Large intestine (tissue), 3 donors: Measurements from ENCODE around the gene UHRF1. TPM values are rescaled to one million over a fixed set of nuclear protein-coding genes. Genes with fewer than 3 reads are reported as not detected.
A peak's percentile ranks its signal among the peaks of the same experiment; 100 is the strongest.

ENCODE experiments used
- DNase-seq, 2 donors: peaks; one replicate each; pipeline versions ENCODE4 v3.0.0 to v3.0.0-alpha.2; 2013
- H3K27ac ChIP-seq: one replicate; pipeline ENCODE4 v1.5.1; 2013; ENCODE audit warnings: low read length
- H3K27me3 ChIP-seq: 2 replicates; pipeline ENCODE4 v1.6.1; 2013; ENCODE audit warnings: low read length; ENCODE audit not compliant: control insufficient read depth, insufficient read depth
- H3K36me3 ChIP-seq: 2 replicates; pipeline ENCODE4 v1.6.1; 2013; ENCODE audit warnings: low read length; ENCODE audit not compliant: control insufficient read depth, insufficient read depth
- H3K4me1 ChIP-seq: one replicate; pipeline ENCODE4 v1.6.1; 2013; ENCODE audit warnings: low read length; ENCODE audit not compliant: control insufficient read depth, insufficient read depth
- H3K4me3 ChIP-seq: one replicate; pipeline ENCODE4 v1.5.1; 2013; ENCODE audit warnings: low read length
- H3K9me3 ChIP-seq: one replicate; pipeline ENCODE4 v1.6.1; 2013; ENCODE audit warnings: mild to moderate bottlenecking, low read depth, low read length, moderate library complexity; ENCODE audit not compliant: control insufficient read depth
- WGBS: methylation state at CpG from one replicate; pipeline ENCODE4 v1.1.5; 2013; ENCODE audit warnings: low lambda C conversion rate; ENCODE audit not compliant: insufficient coverage; 5-methylcytosine and 5-hydroxymethylcytosine counted together
- polyA plus RNA-seq: library from polyadenylated mRNA; unstranded; fragments of 120-200 nt; gene quantifications from one replicate; pipeline ENCODE4 v1.2.1, GENCODE V29; 2013

UHRF1 gene
- polyA plus RNA-seq, 1 donor: 17.7 TPM

GRCh38 chr19:4911786-4912672 lies 2.7 kb downstream of the UHRF1 start:
- peak overlapping the region; percentile 7 for H3K4me3 ChIP-seq
- H3K27ac ChIP-seq: no peak overlapping the region
- H3K9me3 ChIP-seq: no peaks in the 10 kb centered on the region
- 57% methylated on average over 1 of the region's 29 CpGs for WGBS
- no peaks in the 10 kb centered on the region for H3K27me3 ChIP-seq
- peaks cover 27% of the 10 kb centered on the region for H3K4me1 ChIP-seq
- DNase-seq: peak; percentile 26 to 59
- H3K36me3 ChIP-seq: no peaks in the 10 kb centered on the region

GRCh38 chr19:4913996-4914735 lies 4.9 kb downstream of the UHRF1 start:
- H3K27me3 ChIP-seq: no peaks in the 10 kb centered on the region
- no peaks in the 10 kb centered on the region for H3K9me3 ChIP-seq
- no peak for DNase-seq
- no peak overlapping the region for H3K27ac ChIP-seq
- no CpG with 5 or more reads among the region's 24 CpGs for WGBS
- no peak overlapping the region for H3K4me3 ChIP-seq
- H3K4me1 ChIP-seq: peaks cover 19% of the 10 kb centered on the region
- H3K36me3 ChIP-seq: no peaks in the 10 kb centered on the region

- Histone ChIP-seq H3K27ac (no peak overlapping the region), H3K9me3 (no peaks in the 10 kb centered on the region), H3K4me1 (peaks cover 19% of the 10 kb centered on the region), H3K36me3 (no peaks in the 10 kb centered on the region), H3K4me3 (no peak overlapping the region), H3K27me3 (no peaks in the 10 kb centered on the region)
- DNase-seq: peak; percentile 59 to 76
- no CpG with 5 or more reads among the region's 23 CpGs for WGBS
These were observed 5.6 kb downstream of the UHRF1 start for GRCh38 chr19:4914736-4915501.

GRCh38 chr19:4916292-4917082 lies 7.2 kb downstream of the UHRF1 start:
- H3K27ac ChIP-seq: no peak overlapping the region
- no peaks in the 10 kb centered on the region for H3K36me3 ChIP-seq
- H3K9me3 ChIP-seq: no peaks in the 10 kb centered on the region
- DNase-seq: no peak
- 100% methylated on average over 3 of the region's 41 CpGs for WGBS
- H3K4me3 ChIP-seq: no peak overlapping the region
- no peaks in the 10 kb centered on the region for H3K27me3 ChIP-seq
- H3K4me1 ChIP-seq: peaks cover 8% of the 10 kb centered on the region

- no CpG with 5 or more reads among the region's 22 CpGs for WGBS
- Histone ChIP-seq H3K4me1 (no peaks in the 10 kb centered on the region), H3K27me3 (no peaks in the 10 kb centered on the region), H3K36me3 (peaks cover 2% of the 10 kb centered on the region), H3K4me3 (no peak overlapping the region), H3K27ac (no peak overlapping the region), H3K9me3 (no peaks in the 10 kb centered on the region)
- DNase-seq: no peak
These were observed 13.4 kb downstream of the UHRF1 start for GRCh38 chr19:4922530-4923275.

- no peak for DNase-seq
- Histone ChIP-seq H3K27me3 (no peaks in the 10 kb centered on the region), H3K36me3 (peaks cover 2% of the 10 kb centered on the region), H3K27ac (no peak overlapping the region), H3K9me3 (no peaks in the 10 kb centered on the region), H3K4me3 (no peak overlapping the region), H3K4me1 (no peaks in the 10 kb centered on the region)
- WGBS: 100% methylated on average over 2 of the region's 21 CpGs
These were observed 14.0 kb downstream of the UHRF1 start for GRCh38 chr19:4923276-4923747.

- WGBS: no CpG with 5 or more reads among the region's 22 CpGs
- Histone ChIP-seq H3K9me3 (peaks cover 3% of the 10 kb centered on the region), H3K4me1 (no peaks in the 10 kb centered on the region), H3K27me3 (no peaks in the 10 kb centered on the region), H3K27ac (no peak overlapping the region), H3K4me3 (no peak overlapping the region), H3K36me3 (peaks cover 15% of the 10 kb centered on the region)
- no peak for DNase-seq
These were observed 19.9 kb downstream of the UHRF1 start for GRCh38 chr19:4929186-4929585.

- no peak overlapping the region for H3K27ac ChIP-seq
- no peak for DNase-seq
- peaks cover 19% of the 10 kb centered on the region for H3K36me3 ChIP-seq
- no CpG with 5 or more reads among the region's 28 CpGs for WGBS
- H3K4me3 ChIP-seq: no peak overlapping the region
- no peaks in the 10 kb centered on the region for H3K27me3 ChIP-seq
- peaks cover 3% of the 10 kb centered on the region for H3K9me3 ChIP-seq
- no peaks in the 10 kb centered on the region for H3K4me1 ChIP-seq
These were observed 21.4 kb downstream of the UHRF1 start for GRCh38 chr19:4930664-4931063.

- H3K27ac ChIP-seq: no peak overlapping the region
These were observed 23.4 kb downstream of the UHRF1 start for GRCh38 chr19:4932711-4933110.

More at GRCh38 chr19:4932711-4933110, 23.4 kb downstream of the UHRF1 start:
- DNase-seq: no peak
- peaks cover 22% of the 10 kb centered on the region for H3K36me3 ChIP-seq
- H3K27me3 ChIP-seq: no peaks in the 10 kb centered on the region
- no peaks in the 10 kb centered on the region for H3K4me1 ChIP-seq
- 100% methylated on average over 1 of the region's 32 CpGs for WGBS
- peaks cover 3% of the 10 kb centered on the region for H3K9me3 ChIP-seq
- no peak overlapping the region for H3K4me3 ChIP-seq
